IMR-90 (cell line): ENCODE measurements around the gene PTK7. TPM values are rescaled to one million over a fixed set of nuclear protein-coding genes. Genes with fewer than 3 reads are reported as not detected.

ENCODE experiments used
- ATAC-seq: fragments of 200-7000 bp; cut with Tn5 transposase; 2 replicates; pipeline ENCODE4 v1.9.1; 2020; ENCODE audit warnings: low read depth, mild to moderate bottlenecking, moderate library complexity
- BruUV-seq: library from RNA; stranded (reverse); fragments of 400-500 nt; replicated peaks from 2 replicates; lab custom pipeline; 2021; lab: Mats Ljungman, UMichigan
- CTCF ChIA-PET: fragments of 300-600 bp; formaldehyde crosslinking; extraction: SDS; loops from one replicate; lab custom pipeline; 2021; ENCODE audit warnings: antibody characterized with exemption; lab: Yijun Ruan, JAX
- POLR2A ChIA-PET: fragments of 300-600 bp; sonication (Branson Sonifier 250); formaldehyde crosslinking; loops from one replicate; lab custom pipeline; 2022; ENCODE audit warnings: antibody characterized with exemption; ENCODE audit not compliant: unreplicated experiment; lab: Charles Lee
- DNase-seq: peaks from one replicate; pipeline ENCODE4 v3.0.0; 2013
- H2AFZ ChIP-seq: replicated peaks from 2 replicates; pipeline ENCODE3; 2013; ENCODE audit warnings: low read length, mild to moderate bottlenecking; ENCODE audit not compliant: poor library complexity
- H2AK5ac ChIP-seq: 2 replicates; pipeline ENCODE4 v1.6.1; 2013; ENCODE audit warnings: low read depth, low read length, inconsistent platforms
- H2AK9ac ChIP-seq: replicated peaks from 2 replicates; pipeline ENCODE3; 2013; ENCODE audit warnings: mild to moderate bottlenecking, low read depth, low read length, moderate library complexity; ENCODE audit not compliant: poor library complexity
- H2BK120ac ChIP-seq: 2 replicates; pipeline ENCODE4 v1.6.1; 2013; ENCODE audit warnings: low read depth, low read length, inconsistent platforms
- H2BK15ac ChIP-seq: 3 replicates; pipeline ENCODE4 v1.6.1; 2013; ENCODE audit warnings: low read depth, low read length, inconsistent platforms
- H2BK20ac ChIP-seq: 2 replicates; pipeline ENCODE4 v1.6.1; 2013; ENCODE audit warnings: low read depth, mild to moderate bottlenecking, inconsistent platforms, low read length, moderate library complexity
- H2BK5ac ChIP-seq: 2 replicates; pipeline ENCODE4 v1.6.1; 2013; ENCODE audit warnings: mild to moderate bottlenecking, low read depth, low read length, inconsistent platforms; ENCODE audit not compliant: poor library complexity, severe bottlenecking
- H3K14ac ChIP-seq: replicated peaks from 2 replicates; pipeline ENCODE4 v1.6.1; 2013; ENCODE audit warnings: low read depth, low read length, inconsistent platforms
- H3K18ac ChIP-seq: 2 replicates; pipeline ENCODE4 v1.6.1; 2013; ENCODE audit warnings: low read depth, low read length, control low read depth
- H3K23ac ChIP-seq: 2 replicates; pipeline ENCODE4 v1.6.1; 2013; ENCODE audit warnings: low read depth, low read length, inconsistent platforms
- H3K27ac ChIP-seq: 2 replicates; pipeline ENCODE4 v1.5.1; 2013; ENCODE audit warnings: mild to moderate bottlenecking, control low read depth, low read length; ENCODE audit not compliant: insufficient read depth
- H3K27me3 ChIP-seq: 2 replicates; pipeline ENCODE4 v1.6.1; 2013; ENCODE audit warnings: low read length; ENCODE audit not compliant: control insufficient read depth, insufficient read depth
- H3K36me3 ChIP-seq: 2 replicates; pipeline ENCODE4 v1.6.1; 2013; ENCODE audit warnings: low read length, mixed read lengths; ENCODE audit not compliant: control insufficient read depth, insufficient read depth
- H3K4ac ChIP-seq: 2 replicates; pipeline ENCODE4 v1.6.1; 2013; ENCODE audit warnings: low read depth, low read length, inconsistent platforms
- H3K4me1 ChIP-seq: 2 replicates; pipeline ENCODE4 v1.6.1; 2013; ENCODE audit warnings: low read length, mixed read lengths; ENCODE audit not compliant: control insufficient read depth, insufficient read depth
- H3K4me2 ChIP-seq: 2 replicates; pipeline ENCODE4 v1.6.1; 2013; ENCODE audit warnings: low read depth, mild to moderate bottlenecking, control low read depth, low read length, moderate library complexity
- H3K4me3 ChIP-seq: 2 replicates; pipeline ENCODE4 v1.5.1; 2013; ENCODE audit warnings: low read depth, mild to moderate bottlenecking, control low read depth, low read length, moderate library complexity; ENCODE audit not compliant: insufficient read depth
- H3K56ac ChIP-seq: 2 replicates; pipeline ENCODE4 v1.6.1; 2013; ENCODE audit warnings: low read length, inconsistent platforms; ENCODE audit not compliant: insufficient read depth; ENCODE audit errors: extremely low read depth
- H3K79me1 ChIP-seq, 2 experiments: 2 replicates each; pipeline ENCODE4 v1.6.1; 2013; ENCODE audit warnings: low read length in 2 of 2, inconsistent platforms in 1 of 2, low read depth in 1 of 2
- H3K9ac ChIP-seq: 2 replicates; pipeline ENCODE4 v1.6.1; 2013; ENCODE audit warnings: low read depth, low read length, control low read depth
- H3K9me1 ChIP-seq: 2 replicates; pipeline ENCODE4 v1.6.1; 2013; ENCODE audit warnings: low read length, inconsistent platforms; ENCODE audit not compliant: insufficient read depth
- H3K9me3 ChIP-seq: 2 replicates; pipeline ENCODE4 v1.6.1; 2013; ENCODE audit warnings: low read length; ENCODE audit not compliant: control insufficient read depth, insufficient read depth
- H4K20me1 ChIP-seq: 2 replicates; pipeline ENCODE4 v1.6.1; 2013; ENCODE audit warnings: low read length, inconsistent platforms; ENCODE audit not compliant: insufficient read depth
- H4K5ac ChIP-seq: 2 replicates; pipeline ENCODE4 v1.6.1; 2013; ENCODE audit warnings: mild to moderate bottlenecking, low read depth, low read length, control low read depth
- H4K8ac ChIP-seq, 2 experiments: 2 replicates each; pipeline ENCODE4 v1.6.1; 2013; ENCODE audit warnings: low read depth in 2 of 2, low read length in 2 of 2, control low read depth in 1 of 2, inconsistent platforms in 1 of 2
- H4K91ac ChIP-seq: 2 replicates; pipeline ENCODE4 v1.6.1; 2013; ENCODE audit warnings: low read depth, low read length, inconsistent platforms; ENCODE audit not compliant: insufficient read depth
- BHLHE40 ChIP-seq: fragments of 150-350 bp; IDR thresholded peaks from 2 replicates; pipeline ENCODE4 v1.6.1; 2016; ENCODE audit warnings: mild to moderate bottlenecking, low read depth, low read length
- CEBPB ChIP-seq: IDR thresholded peaks from 2 replicates; pipeline ENCODE4 v1.6.1; 2012; ENCODE audit warnings: low read depth, low read length, improper control_type of control experiment
- CHD1 ChIP-seq: IDR thresholded peaks from 2 replicates; pipeline ENCODE4 v1.6.1; 2012; ENCODE audit warnings: low read depth, low read length, improper control_type of control experiment
- CTCF ChIP-seq: conservative IDR thresholded peaks from 2 replicates; pipeline ENCODE4 v1.5.1; 2012; ENCODE audit warnings: mild to moderate bottlenecking, low read depth, low read length, improper control_type of control experiment
- ELK1 ChIP-seq: fragments of 150-350 bp; IDR thresholded peaks from 2 replicates; pipeline ENCODE4 v1.6.1; 2016; ENCODE audit warnings: low read depth, mild to moderate bottlenecking, low read length, moderate library complexity, borderline replicate concordance
- FOS ChIP-seq: fragments of 150-350 bp; IDR thresholded peaks from 2 replicates; pipeline ENCODE4 v1.6.1; 2016; ENCODE audit warnings: low read depth, low read length
- MAFK ChIP-seq: IDR thresholded peaks from 2 replicates; pipeline ENCODE4 v1.6.1; 2012; ENCODE audit warnings: low read depth, low read length, improper control_type of control experiment
- MAZ ChIP-seq: IDR thresholded peaks from 2 replicates; pipeline ENCODE4 v1.6.1; 2012; ENCODE audit warnings: low read depth, mild to moderate bottlenecking, low read length, improper control_type of control experiment, moderate library complexity, borderline replicate concordance
- MXI1 ChIP-seq: IDR thresholded peaks from 2 replicates; pipeline ENCODE4 v1.6.1; 2012; ENCODE audit warnings: low read depth, mild to moderate bottlenecking, low read length, moderate library complexity, borderline replicate concordance
- NFE2L2 ChIP-seq: fragments of 150-350 bp; IDR thresholded peaks from 2 replicates; pipeline ENCODE4 v1.6.1; 2016; ENCODE audit warnings: low read depth, mild to moderate bottlenecking, low read length
- POLR2A ChIP-seq: IDR thresholded peaks from 2 replicates; pipeline ENCODE4 v1.6.1; 2012; ENCODE audit warnings: mild to moderate bottlenecking, low read depth, low read length
- RAD21 ChIP-seq: IDR thresholded peaks from 2 replicates; pipeline ENCODE4 v1.6.1; 2012; ENCODE audit warnings: low read length, improper control_type of control experiment
- RFX5 ChIP-seq: IDR thresholded peaks from 2 replicates; pipeline ENCODE4 v1.8.0; 2012; ENCODE audit warnings: low read depth, mild to moderate bottlenecking, low read length, moderate library complexity
- SMC3 ChIP-seq: fragments of 150-350 bp; IDR thresholded peaks from 2 replicates; pipeline ENCODE4 v1.6.1; 2016; ENCODE audit warnings: low read depth, mild to moderate bottlenecking, antibody characterized with exemption, low read length, moderate library complexity
- USF2 ChIP-seq: fragments of 150-350 bp; IDR thresholded peaks from 2 replicates; pipeline ENCODE4 v1.6.1; 2017; ENCODE audit warnings: mild to moderate bottlenecking, antibody characterized with exemption, low read length, low read depth
- WGBS, 2 experiments: methylation state at CpG; one replicate each; pipeline versions ENCODE4 v1.1.5 to v1.1.7; 2013; ENCODE audit warnings: missing lambda C conversion rate in 2 of 2; ENCODE audit not compliant: insufficient read length in 1 of 2; ENCODE audit errors: extremely low coverage in 2 of 2; 5-methylcytosine and 5-hydroxymethylcytosine counted together
- dilution Hi-C: fragments of 300-500 bp; cut with HindIII; formaldehyde crosslinking; loops from one replicate; pipeline ENCODE4 v1.14.3; 2018; ENCODE audit warnings: low sequenced_read_pairs; ENCODE audit not compliant: unreplicated experiment
- in situ Hi-C: fragments of 300-500 bp; cut with MboI; formaldehyde crosslinking; loops from 3 replicates; pipeline ENCODE4 v1.14.3; 2019; ENCODE audit warnings: low sequenced_read_pairs, inconsistent platforms, mixed read lengths
- intact Hi-C: fragments of 100-400 bp; cut with micrococcal nuclease; formaldehyde crosslinking; loops from 2 replicates; pipeline ENCODE4 v1.10.0; 2022
- polyA plus RNA-seq, 3 experiments: library from polyadenylated mRNA; depleted of rRNA; stranded (reverse); fragments of >200 nt; gene quantifications; 2 replicates each; pipeline ENCODE4 v1.2.3, GENCODE V29; 2012; ENCODE audit warnings: low replicate concordance in 1 of 3
- total RNA-seq: library from RNA; depleted of rRNA; stranded (reverse); fragments of >200 nt; gene quantifications from 2 replicates; pipeline ENCODE4 v1.2.3, GENCODE V29; 2012

PTK7 gene
- total and polyA plus RNA-seq, 2 of the 4 experiments (the other 2 are of a cell fraction) = 47.1 to 142 TPM

- BruUV-seq = no TSS peak
- DNase-seq (no peak), ATAC-seq (no peak)
- no peak overlapping the region for H2AK9ac ChIP-seq
- no peak overlapping the region for H2BK5ac ChIP-seq
- peaks cover 11% of the 10 kb centered on the region for H3K4me1 ChIP-seq
- no CpG with 5 or more reads among the region's 6 CpGs for WGBS, 2 experiments
- no peak overlapping the region for H2AFZ ChIP-seq
- H3K4me2 ChIP-seq = no peak overlapping the region
- no peak overlapping the region for H3K9ac ChIP-seq
- no peak overlapping the region for H3K18ac ChIP-seq
- no peak overlapping the region for H3K56ac ChIP-seq
- peaks cover 5 to 22% of the 10 kb centered on the region in 2 experiments; a peak in 2 of 4 replicates for H3K79me1 ChIP-seq
- H2BK20ac ChIP-seq = no peak overlapping the region
- H3K4me3 ChIP-seq = no peak overlapping the region
- no peaks in the 10 kb centered on the region for H3K27me3 ChIP-seq
- no peak overlapping the region for H2AK5ac ChIP-seq
- dilution Hi-C loops = no loop called here
- H2BK15ac ChIP-seq = no peak overlapping the region
- H3K14ac ChIP-seq = no peak overlapping the region
- in situ Hi-C loops = loop anchor here (10.0 kb wide), 1 partner anchor 243 kb away; no protein-coding TSS in a partner anchor
- H3K9me3 ChIP-seq = no peaks in the 10 kb centered on the region
- H3K4ac ChIP-seq = no peak overlapping the region
- no peak overlapping the region for H4K91ac ChIP-seq
- no peak overlapping the region for H3K23ac ChIP-seq
- ChIA-PET CTCF (no interaction called here), POLR2A (no interaction called here)
- no peak overlapping the region for H3K27ac ChIP-seq
- H4K20me1 ChIP-seq = peaks cover 6% of the 10 kb centered on the region; the same call in 1 of the 2 replicates
- intact Hi-C loops = no loop called here
- no peak overlapping the region for H2BK120ac ChIP-seq
- peaks cover 43% of the 10 kb centered on the region for H3K36me3 ChIP-seq
- 0 out of 2 replicates have a peak, but pooled peaks cover 3% of the 10 kb centered on the region for H3K9me1 ChIP-seq
- H4K8ac ChIP-seq = no peak overlapping the region
- H4K5ac ChIP-seq = no peak overlapping the region
- TF ChIP-seq CEBPB (no peak), RAD21 (no peak), MAFK (no peak), SMC3 (no peak), RFX5 (no peak), USF2 (no peak), ELK1 (no peak), CHD1 (no peak), CTCF (no peak), FOS (no peak), BHLHE40 (no peak), POLR2A (no peak), MAZ (no peak), MXI1 (no peak), NFE2L2 (no peak)
Measured at GRCh38 chr6:43147691-43148477, 71.8 kb downstream of the PTK7 start.
